Measurements from ENCODE around the gene VRK2.

GRCh38 chr2:58206785-58207184 is 160.2 kb downstream of the VRK2 start:
- no peak for TF ChIP-seq CTCF (conservative IDR thresholded peaks at IDR 0.05)
- TF ChIP-seq EZH2 (IDR thresholded peaks at IDR 0.05; ENCODE audit: low read depth) = no peak

Data from PC-9 (cell line).